ENCODE measurements around the gene KIAA1671. TPM values are rescaled to one million over a fixed set of nuclear protein-coding genes. Genes with fewer than 3 reads are reported as not detected.

Gene KIAA1671
- total RNA-seq, 1 donor from 2014 or later: 14.5 TPM

DNA sequence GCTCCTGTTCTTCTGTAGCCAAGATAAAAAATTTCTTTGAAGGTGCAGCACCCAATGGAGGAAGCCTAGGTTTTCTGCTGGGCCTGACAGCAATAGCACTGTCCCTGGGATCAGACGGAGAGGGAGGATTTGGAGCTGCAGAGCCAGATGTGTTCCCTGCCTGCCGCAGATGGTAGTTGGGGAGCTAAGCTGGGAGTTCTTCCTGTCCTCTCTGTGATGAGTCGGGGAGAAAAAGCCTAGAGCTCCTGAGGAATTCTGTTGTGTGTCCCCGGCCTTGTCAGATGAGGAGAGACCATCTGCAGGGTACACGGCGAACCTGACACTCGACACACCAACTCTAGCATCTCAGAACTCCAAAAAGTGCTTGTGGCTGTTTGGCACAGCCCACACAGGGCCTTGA is 143.4 kb downstream of the KIAA1671 start:
- no peaks in the 10 kb centered on the region for H3K9me3 Mint-ChIP-seq
- H3K27me3 Mint-ChIP-seq (ENCODE audit: low read depth): no peaks in the 10 kb centered on the region
- H3K4me3 Mint-ChIP-seq: no peak overlapping the region
- no peaks in the 10 kb centered on the region for H3K36me3 Mint-ChIP-seq (ENCODE audit: low read depth)
- H3K4me1 Mint-ChIP-seq: peaks cover 10% of the 10 kb centered on the region
- TF ChIP-seq, protein P1, sequence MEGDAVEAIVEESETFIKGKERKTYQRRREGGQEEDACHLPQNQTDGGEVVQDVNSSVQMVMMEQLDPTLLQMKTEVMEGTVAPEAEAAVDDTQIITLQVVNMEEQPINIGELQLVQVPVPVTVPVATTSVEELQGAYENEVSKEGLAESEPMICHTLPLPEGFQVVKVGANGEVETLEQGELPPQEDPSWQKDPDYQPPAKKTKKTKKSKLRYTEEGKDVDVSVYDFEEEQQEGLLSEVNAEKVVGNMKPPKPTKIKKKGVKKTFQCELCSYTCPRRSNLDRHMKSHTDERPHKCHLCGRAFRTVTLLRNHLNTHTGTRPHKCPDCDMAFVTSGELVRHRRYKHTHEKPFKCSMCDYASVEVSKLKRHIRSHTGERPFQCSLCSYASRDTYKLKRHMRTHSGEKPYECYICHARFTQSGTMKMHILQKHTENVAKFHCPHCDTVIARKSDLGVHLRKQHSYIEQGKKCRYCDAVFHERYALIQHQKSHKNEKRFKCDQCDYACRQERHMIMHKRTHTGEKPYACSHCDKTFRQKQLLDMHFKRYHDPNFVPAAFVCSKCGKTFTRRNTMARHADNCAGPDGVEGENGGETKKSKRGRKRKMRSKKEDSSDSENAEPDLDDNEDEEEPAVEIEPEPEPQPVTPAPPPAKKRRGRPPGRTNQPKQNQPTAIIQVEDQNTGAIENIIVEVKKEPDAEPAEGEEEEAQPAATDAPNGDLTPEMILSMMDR (conservative IDR thresholded peaks at IDR 0.05): no peak
- H3K27ac Mint-ChIP-seq (ENCODE audit: unreplicated experiment): no peak overlapping the region
- DNase-seq (ENCODE audit: low read depth, low spot score): no peak

DNA sequence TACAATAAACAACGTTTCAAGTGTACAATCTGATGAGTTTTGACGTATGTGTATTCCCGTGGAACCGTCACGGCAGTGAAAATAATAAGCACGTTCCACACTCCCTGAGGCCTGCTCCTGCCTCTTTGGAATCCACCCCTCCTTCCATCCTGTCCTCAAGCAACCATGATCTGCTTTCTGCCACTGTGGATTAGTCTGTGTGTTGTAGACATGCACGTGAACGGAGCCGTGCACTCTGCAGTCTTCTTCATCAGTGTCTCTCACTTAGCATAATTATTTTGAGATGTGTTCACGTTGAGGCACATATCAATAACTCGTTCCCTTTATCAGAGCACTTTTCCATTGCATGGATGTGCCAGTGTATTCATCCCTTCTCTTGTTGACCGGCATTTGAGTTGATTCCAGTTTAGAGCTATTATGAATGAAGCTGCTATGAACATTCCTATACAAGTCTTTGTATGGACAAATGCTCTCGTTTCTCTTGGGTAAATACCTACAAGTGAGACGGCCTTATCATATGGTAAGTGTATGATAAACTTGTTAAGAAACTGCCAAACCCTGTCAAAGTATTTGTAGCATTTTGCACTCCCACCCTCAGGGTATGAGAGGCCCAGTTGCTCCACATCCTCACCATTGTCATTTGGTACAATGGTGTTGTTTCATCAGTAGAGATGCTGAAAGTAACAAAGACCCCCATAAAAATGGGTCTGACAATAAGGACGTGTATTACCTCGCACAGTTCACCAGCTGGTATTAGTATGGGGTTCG is 144.3 kb downstream of the KIAA1671 start:
- Mint-ChIP-seq H3K36me3 (ENCODE audit: low read depth) (no peaks in the 10 kb centered on the region), H3K4me3 (no peak overlapping the region), H3K9me3 (no peaks in the 10 kb centered on the region), H3K27ac (ENCODE audit: unreplicated experiment) (peak overlapping the region; percentile 27), H3K27me3 (ENCODE audit: low read depth) (no peaks in the 10 kb centered on the region), H3K4me1 (peaks cover 11% of the 10 kb centered on the region)
- no peak for DNase-seq (ENCODE audit: low read depth, low spot score)
- TF ChIP-seq, protein P1 (conservative IDR thresholded peaks at IDR 0.05): no peak

DNA sequence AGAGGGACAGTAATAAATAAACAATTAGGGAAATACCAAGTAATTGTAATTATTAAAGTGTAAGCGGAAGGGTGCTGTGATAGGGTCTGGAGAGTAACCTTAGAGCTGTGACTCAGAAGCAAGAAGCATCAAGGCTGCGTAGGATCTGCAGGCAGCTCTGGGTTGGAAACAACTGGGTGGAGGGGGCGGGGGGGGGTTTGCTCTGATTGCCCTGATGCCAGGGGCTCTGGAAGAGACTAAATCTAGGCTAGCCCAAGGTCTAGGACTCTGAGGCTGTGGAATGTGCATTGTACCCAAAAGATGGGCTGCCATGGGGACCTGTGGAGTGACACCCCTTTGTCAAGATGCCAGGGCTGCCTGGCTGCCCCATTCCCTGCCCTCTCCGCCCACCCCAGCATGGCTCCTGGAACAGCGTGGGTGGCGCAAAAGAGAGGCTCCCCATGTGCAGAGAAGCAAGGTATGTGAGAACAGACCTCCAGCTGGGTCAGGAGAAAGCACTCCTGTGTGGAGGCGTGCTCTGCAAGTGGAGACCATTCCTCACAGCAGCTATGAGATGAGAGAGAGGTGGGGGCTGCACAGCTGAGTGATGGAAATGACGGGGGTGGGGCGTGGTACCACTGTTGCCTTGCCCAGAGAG is 146.0 kb downstream of the KIAA1671 start:
- no peak overlapping the region for H3K27ac Mint-ChIP-seq (ENCODE audit: unreplicated experiment)
- DNase-seq (ENCODE audit: low read depth, low spot score): no peak

DNA sequence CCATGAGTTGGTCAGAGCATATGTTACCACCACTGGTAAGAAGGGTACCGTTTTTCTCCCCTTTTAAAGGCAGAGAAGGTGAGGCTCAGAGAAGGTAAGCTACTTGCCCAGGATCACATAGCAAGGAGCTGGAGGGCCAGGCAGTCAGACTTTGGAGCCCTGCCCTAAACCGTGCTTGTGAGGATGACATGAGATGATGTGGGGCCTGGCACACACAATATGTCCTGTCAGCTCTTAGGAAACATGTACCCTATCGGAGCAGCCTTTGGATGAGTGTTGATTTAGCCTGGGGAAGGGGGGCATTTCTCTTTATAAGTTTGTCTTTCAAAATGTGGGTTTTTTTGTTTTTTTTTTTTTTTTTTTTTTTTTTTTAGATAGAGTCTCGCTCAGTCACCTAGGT is 146.7 kb downstream of the KIAA1671 start:
- Mint-ChIP-seq H3K27ac (ENCODE audit: unreplicated experiment) (no peak overlapping the region), H3K4me1 (peaks cover 11% of the 10 kb centered on the region), H3K27me3 (ENCODE audit: low read depth) (no peaks in the 10 kb centered on the region), H3K4me3 (no peak overlapping the region), H3K36me3 (ENCODE audit: low read depth) (no peaks in the 10 kb centered on the region), H3K9me3 (no peaks in the 10 kb centered on the region)
- no peak for DNase-seq (ENCODE audit: low read depth, low spot score)
- TF ChIP-seq, protein P1 (conservative IDR thresholded peaks at IDR 0.05): no peak

More for the DNA sequence above, 146.0 kb downstream of the KIAA1671 start:
- TF ChIP-seq, protein P1 (conservative IDR thresholded peaks at IDR 0.05): no peak
- Mint-ChIP-seq H3K4me3 (no peak overlapping the region), H3K36me3 (ENCODE audit: low read depth) (no peaks in the 10 kb centered on the region), H3K27me3 (ENCODE audit: low read depth) (no peaks in the 10 kb centered on the region), H3K4me1 (peaks cover 11% of the 10 kb centered on the region), H3K9me3 (no peaks in the 10 kb centered on the region)

DNA sequence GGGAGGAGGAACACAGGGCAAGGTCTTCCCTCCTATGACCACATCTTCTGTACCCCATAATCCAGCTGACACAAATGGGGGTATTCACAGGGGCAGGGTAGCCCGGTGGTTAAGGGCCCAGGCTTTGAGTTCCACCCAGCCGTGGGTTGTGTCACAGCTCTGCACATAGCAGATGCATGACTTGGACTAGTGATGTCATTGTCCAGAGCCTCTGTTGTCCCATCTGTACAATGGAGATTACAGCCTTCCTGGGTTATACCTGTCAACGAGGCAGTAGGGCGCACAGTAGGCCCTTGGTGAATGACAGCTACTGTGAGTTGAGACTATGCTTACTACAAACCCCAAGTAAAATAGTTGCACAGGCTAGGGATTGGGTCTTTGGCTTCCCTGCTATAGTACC is 147.9 kb downstream of the KIAA1671 start:
- no peak overlapping the region for H3K27ac Mint-ChIP-seq (ENCODE audit: unreplicated experiment)
- TF ChIP-seq, protein P1 (conservative IDR thresholded peaks at IDR 0.05): no peak
- H3K4me1 Mint-ChIP-seq: peaks cover 11% of the 10 kb centered on the region
- no peaks in the 10 kb centered on the region for H3K27me3 Mint-ChIP-seq (ENCODE audit: low read depth)
- H3K4me3 Mint-ChIP-seq: no peak overlapping the region
- H3K9me3 Mint-ChIP-seq: no peaks in the 10 kb centered on the region
- DNase-seq (ENCODE audit: low read depth, low spot score): no peak
- no peaks in the 10 kb centered on the region for H3K36me3 Mint-ChIP-seq (ENCODE audit: low read depth)

Measured in neural crest cell (in vitro differentiated cells).